ENCODE results near the gene OR10A2.

OR10A2 gene

GRCh38 chr11:6818967-6819366 lies 43.9 kb upstream of the OR10A2 start:
- Histone ChIP-seq H3K36me3 (ENCODE audit: control insufficient read depth in 2 of 2, insufficient read depth in 1 of 2, low read length in 2 of 2) (no peaks in the 10 kb centered on the region), H3K9me3 (ENCODE audit: control insufficient read depth, insufficient read depth, low read depth, low read length) (no peaks in the 10 kb centered on the region), H3K27ac (ENCODE audit: extremely low read depth, low read depth, low read length) (no peak overlapping the region), H3K4me1 (ENCODE audit: control insufficient read depth, insufficient read depth, low read length) (no peaks in the 10 kb centered on the region), H3K4me3 (ENCODE audit: low read depth, low read length) (no peak overlapping the region)
- ChIA-PET POLR2A (no interaction called here), CTCF (no interaction called here)
- TF ChIP-seq, protein P1, sequence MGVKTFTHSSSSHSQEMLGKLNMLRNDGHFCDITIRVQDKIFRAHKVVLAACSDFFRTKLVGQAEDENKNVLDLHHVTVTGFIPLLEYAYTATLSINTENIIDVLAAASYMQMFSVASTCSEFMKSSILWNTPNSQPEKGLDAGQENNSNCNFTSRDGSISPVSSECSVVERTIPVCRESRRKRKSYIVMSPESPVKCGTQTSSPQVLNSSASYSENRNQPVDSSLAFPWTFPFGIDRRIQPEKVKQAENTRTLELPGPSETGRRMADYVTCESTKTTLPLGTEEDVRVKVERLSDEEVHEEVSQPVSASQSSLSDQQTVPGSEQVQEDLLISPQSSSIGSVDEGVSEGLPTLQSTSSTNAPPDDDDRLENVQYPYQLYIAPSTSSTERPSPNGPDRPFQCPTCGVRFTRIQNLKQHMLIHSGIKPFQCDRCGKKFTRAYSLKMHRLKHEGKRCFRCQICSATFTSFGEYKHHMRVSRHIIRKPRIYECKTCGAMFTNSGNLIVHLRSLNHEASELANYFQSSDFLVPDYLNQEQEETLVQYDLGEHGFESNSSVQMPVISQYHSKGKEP (tag by site-specific recombination; IDR thresholded peaks at IDR 0.05) = no peak
- TF ChIP-seq ZNF776 (tag by site-specific recombination; IDR thresholded peaks at IDR 0.05; ENCODE audit: borderline replicate concordance) = no peak
- TF ChIP-seq SALL2 (tag by site-specific recombination; IDR thresholded peaks at IDR 0.05; ENCODE audit: borderline replicate concordance) = no peak
- no peak for TF ChIP-seq PATZ1 (tag by site-specific recombination; IDR thresholded peaks at IDR 0.05)
- TF ChIP-seq ZNF530 (tag by site-specific recombination; IDR thresholded peaks at IDR 0.05; ENCODE audit: low read depth) = no peak
- no peak for TF ChIP-seq ZFP69B (tag by site-specific recombination; IDR thresholded peaks at IDR 0.05)
- TF ChIP-seq ZNF140 (tag by site-specific recombination; IDR thresholded peaks at IDR 0.05) = no peak
- no peak for TF ChIP-seq ZNF138 (tag by site-specific recombination; IDR thresholded peaks at IDR 0.05; ENCODE audit: borderline replicate concordance)
- TF ChIP-seq SETDB1 (IDR thresholded peaks at IDR 0.05; ENCODE audit: insufficient read length, low read length) = no peak
- TF ChIP-seq ZNF24 (tag by site-specific recombination; IDR thresholded peaks at IDR 0.05) = no peak
- no peak for TF ChIP-seq ZNF510 (tag by site-specific recombination; IDR thresholded peaks at IDR 0.05; ENCODE audit: insufficient replicate concordance)
- no peak for TF ChIP-seq BCL11A (tag by site-specific recombination; IDR thresholded peaks at IDR 0.05; ENCODE audit: low read depth)

- POLR2A ChIA-PET = interaction anchor here (0.9 kb wide), 1 partner anchor 12 kb away, joined by 3 read pairs; no protein-coding TSS in a partner anchor
- H3K4me1 ChIP-seq (ENCODE audit: control insufficient read depth, insufficient read depth, low read length) = no peaks in the 10 kb centered on the region
- no peak overlapping the region for H3K27ac ChIP-seq (ENCODE audit: extremely low read depth, low read depth, low read length)
- CTCF ChIA-PET = interaction anchor here (1.3 kb wide), 1 partner anchor 12 kb away, joined by 13 read pairs; no protein-coding TSS in a partner anchor
- no peak overlapping the region for H3K4me3 ChIP-seq (ENCODE audit: low read depth, low read length)
- H3K36me3 ChIP-seq (ENCODE audit: control insufficient read depth in 2 of 2, insufficient read depth in 1 of 2, low read length in 2 of 2) = no peaks in the 10 kb centered on the region
- H3K9me3 ChIP-seq (ENCODE audit: control insufficient read depth, insufficient read depth, low read depth, low read length) = no peaks in the 10 kb centered on the region
- TF ChIP-seq, protein P2, sequence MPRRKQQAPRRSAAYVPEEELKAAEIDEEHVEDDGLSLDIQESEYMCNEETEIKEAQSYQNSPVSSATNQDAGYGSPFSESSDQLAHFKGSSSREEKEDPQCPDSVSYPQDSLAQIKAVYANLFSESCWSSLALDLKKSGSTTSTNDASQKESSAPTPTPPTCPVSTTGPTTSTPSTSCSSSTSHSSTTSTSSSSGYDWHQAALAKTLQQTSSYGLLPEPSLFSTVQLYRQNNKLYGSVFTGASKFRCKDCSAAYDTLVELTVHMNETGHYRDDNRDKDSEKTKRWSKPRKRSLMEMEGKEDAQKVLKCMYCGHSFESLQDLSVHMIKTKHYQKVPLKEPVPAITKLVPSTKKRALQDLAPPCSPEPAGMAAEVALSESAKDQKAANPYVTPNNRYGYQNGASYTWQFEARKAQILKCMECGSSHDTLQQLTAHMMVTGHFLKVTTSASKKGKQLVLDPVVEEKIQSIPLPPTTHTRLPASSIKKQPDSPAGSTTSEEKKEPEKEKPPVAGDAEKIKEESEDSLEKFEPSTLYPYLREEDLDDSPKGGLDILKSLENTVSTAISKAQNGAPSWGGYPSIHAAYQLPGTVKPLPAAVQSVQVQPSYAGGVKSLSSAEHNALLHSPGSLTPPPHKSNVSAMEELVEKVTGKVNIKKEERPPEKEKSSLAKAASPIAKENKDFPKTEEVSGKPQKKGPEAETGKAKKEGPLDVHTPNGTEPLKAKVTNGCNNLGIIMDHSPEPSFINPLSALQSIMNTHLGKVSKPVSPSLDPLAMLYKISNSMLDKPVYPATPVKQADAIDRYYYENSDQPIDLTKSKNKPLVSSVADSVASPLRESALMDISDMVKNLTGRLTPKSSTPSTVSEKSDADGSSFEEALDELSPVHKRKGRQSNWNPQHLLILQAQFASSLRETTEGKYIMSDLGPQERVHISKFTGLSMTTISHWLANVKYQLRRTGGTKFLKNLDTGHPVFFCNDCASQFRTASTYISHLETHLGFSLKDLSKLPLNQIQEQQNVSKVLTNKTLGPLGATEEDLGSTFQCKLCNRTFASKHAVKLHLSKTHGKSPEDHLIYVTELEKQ (tag by site-specific recombination; IDR thresholded peaks at IDR 0.05; ENCODE audit: borderline replicate concordance) = no peak
- TF ChIP-seq ZNF514 (tag by site-specific recombination; IDR thresholded peaks at IDR 0.05) = no peak
- TF ChIP-seq ZNF148 (tag by site-specific recombination; IDR thresholded peaks at IDR 0.05; ENCODE audit: borderline replicate concordance) = no peak
- TF ChIP-seq ZNF341 (tag by site-specific recombination; IDR thresholded peaks at IDR 0.05; ENCODE audit: low read depth) = no peak
- TF ChIP-seq ZBTB17 (tag by site-specific recombination; IDR thresholded peaks at IDR 0.05) = peak; percentile 38; the same call in 1 of the 2 replicates
These were observed 38.6 kb upstream of the OR10A2 start for GRCh38 chr11:6824136-6824823.
